ENCODE results near the gene RAPGEF1. TPM values are rescaled to one million over a fixed set of nuclear protein-coding genes. Genes with fewer than 3 reads are reported as not detected.
A peak's percentile ranks its signal among the peaks of the same experiment; 100 is the strongest.

RAPGEF1 gene
- polyA plus RNA-seq, 4 donors, result 32.1 to 38.9 (median 37.6) TPM

DNA sequence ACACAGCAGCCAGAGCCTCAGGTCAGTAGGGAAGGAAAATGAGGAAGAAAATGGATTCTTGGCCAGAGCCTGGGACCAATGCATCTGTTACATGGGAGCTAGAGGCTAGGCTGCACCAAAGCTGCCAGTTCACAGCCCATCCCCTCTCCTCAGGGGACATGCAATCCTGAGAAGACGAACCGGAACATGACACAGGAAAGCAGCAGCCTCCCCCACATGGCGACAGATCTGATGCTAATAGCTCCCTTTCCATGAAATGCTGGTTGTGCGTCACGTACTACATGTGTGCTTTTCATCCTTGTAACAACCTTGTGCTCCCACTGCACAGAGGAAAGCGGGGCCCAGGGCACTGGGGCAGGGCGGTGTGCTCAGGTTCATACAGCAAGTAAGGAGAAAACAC, 127.0 kb downstream of the RAPGEF1 start:
- no peak for DNase-seq (ENCODE audit: low read depth in 4 of 4, low spot score in 3 of 4)

DNA sequence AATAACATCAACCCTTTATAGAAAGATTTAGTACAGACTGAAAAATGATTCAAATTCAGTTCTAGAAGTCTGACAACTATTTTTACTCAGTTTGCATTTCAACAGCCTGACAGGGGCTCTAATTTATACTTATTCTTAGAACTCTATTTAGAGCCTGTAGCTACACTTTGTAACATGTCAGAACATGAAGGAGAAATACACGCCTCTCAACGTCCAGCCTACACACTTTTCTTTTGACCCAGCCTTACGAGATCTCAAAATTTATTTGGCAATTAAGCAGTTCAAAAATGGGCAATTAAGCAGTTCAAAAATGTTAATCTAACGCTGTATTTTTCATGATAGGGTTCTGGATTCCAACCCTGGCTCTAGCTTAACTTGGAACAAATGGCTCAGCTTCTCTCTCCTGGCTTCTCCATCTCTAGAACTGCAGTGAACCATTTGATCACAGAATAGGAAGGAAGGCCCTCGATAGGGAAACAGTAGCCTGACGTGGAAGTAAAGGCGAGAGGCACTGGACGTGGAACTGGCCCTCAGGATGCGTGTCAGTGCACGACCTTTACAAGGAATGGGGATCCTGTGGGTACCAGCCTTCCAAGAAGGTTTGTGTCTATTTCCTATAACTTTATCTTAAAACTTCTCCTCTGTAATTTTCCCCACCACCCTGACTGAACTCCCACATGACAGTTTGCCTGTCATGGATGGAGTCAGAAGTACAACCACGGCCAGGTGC, 128.1 kb downstream of the RAPGEF1 start:
- DNase-seq (ENCODE audit: low read depth in 4 of 4, low spot score in 3 of 4), result no peak

- no peak for DNase-seq (ENCODE audit: low read depth in 4 of 4, low spot score in 3 of 4)
Measured at GRCh38 chr9:131610231-131610761, 129.6 kb downstream of the RAPGEF1 start.

DNA sequence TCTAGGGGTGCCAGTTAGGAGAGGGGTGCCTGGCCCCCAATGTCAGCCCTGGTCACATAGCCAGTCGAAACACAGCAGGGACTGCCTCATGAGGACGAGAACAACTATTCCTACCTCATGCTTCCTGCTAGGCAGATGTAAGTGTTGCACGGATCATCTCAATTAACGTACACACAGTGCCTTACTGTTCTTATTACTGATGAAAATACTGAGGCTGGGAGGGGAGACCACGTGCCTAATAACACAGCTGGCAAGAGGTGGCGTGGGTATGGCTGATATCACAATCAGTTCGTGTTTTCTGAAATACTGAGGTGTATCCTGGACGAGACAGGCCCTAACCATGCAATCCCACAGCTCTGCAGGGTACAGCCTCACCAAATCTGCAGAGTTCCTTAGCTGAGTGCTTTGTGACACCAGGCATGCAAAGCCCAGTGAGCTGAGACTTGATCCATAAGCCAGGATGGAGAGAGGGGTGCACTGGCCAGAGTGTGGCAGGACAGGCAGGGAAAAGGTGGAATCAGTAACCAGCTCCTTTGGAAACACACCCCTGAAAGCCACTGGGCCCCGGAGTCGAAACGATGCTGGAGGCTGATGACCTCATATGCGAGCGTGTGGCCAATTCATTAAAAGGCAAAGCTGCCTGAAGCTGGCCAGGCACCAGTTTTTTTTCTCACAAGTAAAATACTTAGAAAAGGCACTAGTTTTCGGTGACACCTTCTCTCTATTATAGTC, 130.6 kb downstream of the RAPGEF1 start:
- DNase-seq (ENCODE audit: low read depth in 4 of 4, low spot score in 3 of 4), result no peak

DNA sequence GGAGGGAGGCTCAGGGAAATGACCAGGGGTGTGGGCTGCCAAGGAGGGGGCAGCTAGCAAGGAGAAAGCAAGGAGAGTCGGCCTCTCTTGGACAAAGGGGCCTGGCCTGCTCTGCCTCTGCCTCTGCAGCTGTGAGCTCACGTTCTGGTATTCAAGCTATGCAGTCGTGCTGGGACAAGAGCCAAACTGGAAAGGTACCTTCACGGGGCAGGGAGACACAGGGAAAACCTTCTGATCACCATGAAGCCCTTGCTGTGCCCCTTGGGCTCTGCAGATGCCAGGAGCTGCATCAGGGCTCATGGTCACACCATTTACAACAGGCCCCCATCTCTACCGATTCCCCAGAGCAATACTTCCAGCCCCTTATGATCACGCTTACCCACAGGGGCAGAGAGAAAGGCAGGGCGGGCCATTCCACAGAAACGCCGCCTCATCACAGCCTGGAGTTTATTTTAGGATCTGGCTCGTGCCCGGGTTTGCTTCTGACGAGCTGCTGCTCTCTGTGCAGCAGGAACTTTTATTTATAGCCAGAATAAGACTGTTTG, 131.3 kb downstream of the RAPGEF1 start:
- DNase-seq (ENCODE audit: low read depth in 4 of 4, low spot score in 3 of 4), result peak in 2 of 4 donors; percentile 43 to 59

GRCh38 chr9:131607591-131607990, 132.3 kb downstream of the RAPGEF1 start:
- no peak for DNase-seq (ENCODE audit: low read depth in 4 of 4, low spot score in 3 of 4)

DNA sequence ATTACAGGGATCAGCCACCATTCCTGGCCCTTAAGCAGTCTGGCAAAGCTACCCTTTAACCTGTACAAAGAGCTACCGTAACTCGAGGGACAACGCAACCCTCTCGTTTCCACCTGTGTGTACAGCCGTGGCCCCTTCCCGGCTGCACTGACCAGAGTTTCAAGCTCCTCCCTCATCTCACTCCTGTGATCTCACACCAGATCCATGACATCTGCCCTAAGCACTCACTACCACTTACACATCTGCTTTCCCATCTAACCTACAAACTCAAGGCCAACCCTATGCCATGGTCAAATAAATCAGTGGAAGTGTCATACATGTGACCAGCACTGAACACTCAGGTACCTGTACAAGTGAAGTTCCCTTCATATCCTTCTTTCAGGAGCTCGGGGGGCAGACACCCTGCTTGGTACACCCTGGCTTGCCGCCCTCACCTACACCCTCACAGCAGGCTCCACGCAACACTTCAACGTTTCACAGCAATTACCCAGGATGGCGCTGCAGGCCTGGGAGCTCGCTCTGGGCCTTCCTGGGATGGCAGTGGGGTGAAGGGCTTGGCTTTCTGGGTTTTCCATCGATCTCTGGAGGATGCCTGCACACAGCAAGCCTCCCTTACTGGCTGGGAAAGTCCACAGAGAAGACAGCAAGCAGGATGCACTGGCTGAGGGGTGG, 132.8 kb downstream of the RAPGEF1 start:
- no peak for DNase-seq (ENCODE audit: low read depth in 4 of 4, low spot score in 3 of 4)

DNA sequence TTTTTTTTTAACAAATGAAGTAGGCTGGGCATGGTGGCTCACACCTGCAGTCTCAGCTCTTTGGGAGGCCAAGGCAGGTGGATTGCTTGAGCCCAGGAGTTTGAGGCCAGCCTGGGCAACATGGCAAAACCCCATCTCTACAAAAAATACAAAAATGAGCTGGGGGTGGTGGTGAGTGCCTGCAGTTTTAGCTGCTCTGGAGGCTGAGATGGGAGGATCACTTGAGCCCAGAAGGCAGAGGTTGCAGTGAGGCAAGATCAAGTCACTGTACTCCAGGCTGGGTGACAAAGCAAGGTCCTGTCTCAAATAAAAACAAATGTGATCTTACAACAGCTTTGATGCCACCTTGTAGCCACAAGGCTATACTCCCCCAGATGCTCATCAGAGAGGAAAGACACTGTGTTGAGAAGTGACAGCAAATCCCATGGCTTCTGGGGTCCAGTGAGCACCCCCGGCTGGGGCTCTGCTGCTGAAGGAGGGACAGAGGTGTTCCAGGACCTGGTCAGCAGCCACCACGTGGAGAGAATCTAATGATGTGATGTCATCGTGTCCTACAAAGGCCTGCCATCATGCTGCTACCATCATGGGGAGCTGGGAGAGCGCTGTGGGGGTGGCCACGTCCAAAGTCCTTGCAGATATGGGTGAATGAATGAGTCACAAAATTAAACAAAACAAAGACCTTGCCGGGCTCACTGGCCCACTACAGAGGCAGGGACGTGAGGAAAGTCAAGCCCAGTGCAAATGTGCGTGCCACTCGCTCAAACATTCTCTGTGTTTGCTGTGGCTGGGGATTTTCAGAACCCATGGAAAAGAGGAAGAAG, 133.9 kb downstream of the RAPGEF1 start:
- DNase-seq (ENCODE audit: low read depth in 4 of 4, low spot score in 3 of 4), result no peak

DNA sequence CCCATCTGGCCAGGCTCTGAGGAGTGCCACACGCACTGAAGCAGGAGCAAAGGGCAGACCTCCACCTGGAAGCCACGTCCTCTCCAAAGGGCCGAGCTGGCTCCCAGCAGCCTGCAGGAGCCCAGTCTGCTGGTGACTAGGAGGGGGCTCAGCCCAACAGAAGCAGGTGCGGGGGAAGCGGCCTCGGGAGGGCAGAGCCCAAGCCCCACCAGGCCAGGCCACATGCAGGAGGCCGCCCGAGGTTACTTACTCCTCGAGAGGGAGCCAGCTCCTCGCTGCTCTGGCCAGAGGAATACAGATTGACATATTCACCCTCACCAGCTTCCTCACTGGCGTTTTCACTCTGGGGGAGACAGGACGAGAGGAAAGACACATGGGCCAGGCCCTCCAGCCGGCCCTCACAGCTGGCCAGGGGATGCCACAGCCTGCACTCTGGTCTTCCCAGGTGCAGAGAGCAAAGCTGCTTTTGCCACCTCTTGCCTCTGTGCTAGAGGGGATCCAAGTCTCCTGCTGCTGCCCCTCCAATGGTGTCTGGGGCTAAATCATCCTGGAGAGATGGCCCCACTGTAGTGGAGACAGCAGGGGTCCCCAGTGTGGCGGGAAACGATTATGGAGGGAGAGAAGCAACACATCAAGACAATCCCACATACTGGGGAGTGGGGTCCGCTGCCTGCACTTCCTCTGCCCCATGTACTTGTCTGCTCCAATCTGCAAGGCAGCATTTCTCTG, 136.0 kb downstream of the RAPGEF1 start:
- DNase-seq (ENCODE audit: low read depth in 4 of 4, low spot score in 3 of 4), result no peak

GRCh38 chr9:131603199-131603598, 136.7 kb downstream of the RAPGEF1 start:
- no peak for DNase-seq (ENCODE audit: low read depth in 4 of 4, low spot score in 3 of 4)

DNA sequence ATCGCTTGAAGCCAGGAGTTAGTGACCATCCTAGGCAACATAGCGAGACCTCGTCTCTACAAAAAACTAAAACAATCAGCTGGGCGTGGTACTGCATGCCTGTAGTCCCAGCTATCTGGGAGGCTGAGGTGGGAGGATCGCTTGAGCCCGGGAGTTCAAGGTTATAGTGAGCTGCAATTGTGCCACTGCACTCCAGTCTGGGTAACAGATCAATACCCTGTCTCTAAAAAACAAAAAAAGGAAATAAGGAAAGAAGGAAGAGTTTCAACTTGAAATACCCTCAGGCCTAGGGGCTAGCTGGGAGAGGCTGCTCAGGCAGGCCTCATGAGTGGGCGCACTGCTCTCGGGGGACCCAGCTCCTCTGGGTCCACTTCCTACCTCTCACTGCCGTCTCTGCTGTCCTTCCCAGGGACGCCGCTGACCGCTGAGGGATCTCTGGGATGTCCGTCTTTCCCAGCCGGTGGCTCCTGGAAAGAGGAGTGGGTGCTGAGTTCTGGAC, 138.1 kb downstream of the RAPGEF1 start:
- no peak for DNase-seq (ENCODE audit: low read depth in 4 of 4, low spot score in 3 of 4)

GRCh38 chr9:131598121-131598520, 141.8 kb downstream of the RAPGEF1 start:
- no peak for DNase-seq (ENCODE audit: low read depth in 4 of 4, low spot score in 3 of 4)

- no peak for DNase-seq (ENCODE audit: low read depth in 4 of 4, low spot score in 3 of 4)
Measured at GRCh38 chr9:131597246-131597645, 142.6 kb downstream of the RAPGEF1 start.

DNA sequence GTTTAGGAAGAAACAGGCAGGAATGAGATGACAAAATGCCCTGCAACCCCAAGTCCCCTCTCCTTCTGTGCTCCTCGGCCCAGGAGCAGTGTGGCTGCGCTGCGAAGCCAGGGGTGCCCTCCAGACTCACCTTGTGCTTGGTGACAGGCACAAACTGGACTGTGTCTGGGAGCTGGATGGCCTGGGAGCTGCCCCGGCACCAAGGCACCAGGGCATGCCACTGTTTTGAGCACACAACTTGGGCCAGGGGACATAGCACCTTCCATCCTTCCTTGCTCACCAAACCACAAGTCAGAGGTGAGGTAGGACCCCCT, 143.5 kb downstream of the RAPGEF1 start:
- no peak for DNase-seq (ENCODE audit: low read depth in 4 of 4, low spot score in 3 of 4)

DNA sequence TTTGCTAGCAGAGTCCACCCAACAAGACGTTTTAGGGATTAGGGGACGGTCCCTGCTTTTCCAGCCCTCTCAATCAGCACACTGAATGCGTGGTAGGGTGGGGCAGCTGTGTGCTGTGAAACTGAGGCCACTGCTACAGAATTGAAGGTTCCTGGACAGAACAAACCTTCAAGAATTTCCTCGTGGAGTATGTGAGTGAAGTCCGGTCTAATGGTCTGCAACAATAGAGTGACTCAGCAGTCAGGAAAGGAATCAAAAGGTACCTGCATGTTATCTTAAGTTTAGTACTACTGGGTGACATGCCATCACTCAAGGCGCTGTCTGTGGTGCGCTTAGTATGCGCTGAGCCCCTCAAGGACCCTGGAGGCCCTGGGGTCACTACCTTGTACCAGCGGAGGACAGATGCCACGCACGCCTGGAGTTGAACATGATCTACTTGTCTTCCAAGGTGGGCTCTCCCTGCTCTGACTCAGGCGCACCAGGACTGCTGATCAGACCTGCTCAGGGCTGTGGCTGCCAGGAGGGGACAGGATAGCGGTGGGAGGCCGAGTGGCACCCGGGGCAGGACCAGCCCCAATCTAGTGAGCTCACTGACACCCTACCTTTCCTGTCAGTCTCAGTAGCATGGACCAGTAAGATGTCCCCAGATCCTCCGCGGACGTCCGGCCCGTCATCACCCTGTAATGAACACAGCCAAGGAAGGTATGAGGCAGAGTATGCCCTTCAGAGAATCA, 144.0 kb downstream of the RAPGEF1 start:
- no peak for DNase-seq (ENCODE audit: low read depth in 4 of 4, low spot score in 3 of 4)

DNA sequence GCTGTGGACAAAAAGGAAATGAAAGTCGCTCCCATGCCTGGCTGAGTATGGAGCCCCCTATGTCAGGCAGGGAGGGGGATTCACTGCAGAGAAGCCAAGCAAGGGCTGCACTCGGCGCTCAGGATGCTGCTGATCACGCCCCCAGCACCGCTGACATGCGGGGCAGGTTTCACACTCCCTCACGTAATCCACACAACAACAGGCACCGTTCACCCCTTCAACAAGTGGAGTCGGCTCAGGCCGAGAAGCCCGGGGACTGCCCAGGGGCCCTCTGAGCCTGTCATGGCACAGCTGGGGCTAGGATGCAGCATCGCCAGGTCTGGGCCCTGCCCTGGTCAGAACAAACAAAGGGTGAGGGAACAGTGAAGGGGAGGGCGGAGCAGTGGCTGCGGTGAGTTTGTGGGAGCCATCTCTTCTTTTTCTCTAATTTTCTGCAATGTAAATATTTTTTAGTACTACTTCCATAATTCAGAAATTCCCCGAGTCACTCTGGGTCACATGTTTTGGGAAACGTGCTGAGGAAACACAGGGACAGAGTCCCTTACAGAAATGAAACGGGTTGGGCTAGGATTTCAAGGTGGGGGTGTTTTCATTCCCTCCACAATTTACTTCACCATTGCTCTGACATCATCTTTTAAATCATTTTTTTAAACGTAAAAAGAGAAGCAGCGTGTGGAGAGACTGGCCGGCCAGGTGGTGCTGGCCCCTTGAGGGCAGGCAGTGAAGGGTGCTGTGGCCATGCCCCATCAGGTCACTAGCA, 144.8 kb downstream of the RAPGEF1 start:
- no peak for DNase-seq (ENCODE audit: low read depth in 4 of 4, low spot score in 3 of 4)

GRCh38 chr9:131593936-131594665, 145.8 kb downstream of the RAPGEF1 start:
- DNase-seq (ENCODE audit: low read depth in 4 of 4, low spot score in 3 of 4), result no peak
